ENCODE data around the gene BTRC.

DNA sequence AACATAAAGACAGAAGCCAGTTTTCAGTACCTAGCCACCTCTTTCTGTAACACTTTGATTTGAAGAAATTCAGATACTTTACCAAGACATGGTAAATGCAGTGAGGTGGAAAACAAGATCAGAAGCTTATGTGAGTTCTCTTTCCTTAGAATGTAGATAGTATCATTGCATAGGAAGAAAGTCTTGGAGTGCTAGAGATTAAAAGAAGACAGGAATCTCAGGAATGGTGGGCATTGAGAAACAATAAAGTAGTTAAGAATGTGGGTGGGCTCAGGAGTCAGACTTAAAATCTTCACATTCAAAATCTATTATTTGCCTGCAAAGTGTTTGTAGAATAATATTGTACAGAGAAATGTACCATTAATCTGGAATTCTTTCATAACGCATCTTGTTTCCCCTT lies 175.2 kb downstream of the BTRC start:
- no peak for TF ChIP-seq CTCF (IDR thresholded peaks at IDR 0.05)
- TF ChIP-seq ZFX (IDR thresholded peaks at IDR 0.05; ENCODE audit: borderline replicate concordance), result no peak
